ENCODE data around the gene DHX36.

DNA sequence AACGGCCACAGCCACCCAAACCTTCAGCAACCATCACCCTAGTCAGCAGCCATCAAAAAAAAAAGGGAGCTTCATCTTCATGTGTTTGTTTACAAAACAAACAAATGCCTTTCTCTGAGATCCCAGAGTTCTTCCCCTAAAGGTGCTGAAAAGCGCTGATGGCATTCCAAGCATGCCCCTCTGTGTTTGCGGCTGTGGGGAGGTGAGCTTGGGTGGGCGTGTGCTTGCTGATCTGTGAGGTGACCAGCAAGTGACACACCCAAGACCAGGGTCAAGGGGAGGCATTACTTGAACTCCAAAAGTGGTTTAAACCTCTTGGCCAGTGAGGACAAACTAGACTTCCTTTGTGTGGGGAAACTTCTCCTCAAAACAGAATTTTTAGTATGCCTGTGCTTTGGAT lies 81.5 kb downstream of the DHX36 start:
- TF ChIP-seq, protein P1, sequence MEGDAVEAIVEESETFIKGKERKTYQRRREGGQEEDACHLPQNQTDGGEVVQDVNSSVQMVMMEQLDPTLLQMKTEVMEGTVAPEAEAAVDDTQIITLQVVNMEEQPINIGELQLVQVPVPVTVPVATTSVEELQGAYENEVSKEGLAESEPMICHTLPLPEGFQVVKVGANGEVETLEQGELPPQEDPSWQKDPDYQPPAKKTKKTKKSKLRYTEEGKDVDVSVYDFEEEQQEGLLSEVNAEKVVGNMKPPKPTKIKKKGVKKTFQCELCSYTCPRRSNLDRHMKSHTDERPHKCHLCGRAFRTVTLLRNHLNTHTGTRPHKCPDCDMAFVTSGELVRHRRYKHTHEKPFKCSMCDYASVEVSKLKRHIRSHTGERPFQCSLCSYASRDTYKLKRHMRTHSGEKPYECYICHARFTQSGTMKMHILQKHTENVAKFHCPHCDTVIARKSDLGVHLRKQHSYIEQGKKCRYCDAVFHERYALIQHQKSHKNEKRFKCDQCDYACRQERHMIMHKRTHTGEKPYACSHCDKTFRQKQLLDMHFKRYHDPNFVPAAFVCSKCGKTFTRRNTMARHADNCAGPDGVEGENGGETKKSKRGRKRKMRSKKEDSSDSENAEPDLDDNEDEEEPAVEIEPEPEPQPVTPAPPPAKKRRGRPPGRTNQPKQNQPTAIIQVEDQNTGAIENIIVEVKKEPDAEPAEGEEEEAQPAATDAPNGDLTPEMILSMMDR (IDR thresholded peaks at IDR 0.05) = no peak
- no peak for TF ChIP-seq POLR2A (IDR thresholded peaks at IDR 0.05)

Data from uterus (tissue), 2 donors.